CD14-positive monocyte (primary cell): ENCODE results near the gene CCL8. TPM values are rescaled to one million over a fixed set of nuclear protein-coding genes. Genes with fewer than 3 reads are reported as not detected.

ENCODE experiments used
- DNase-seq, 3 donors: peaks; one replicate each; pipeline ENCODE4 v3.0.0-alpha.2; 2011 to 2022
- H2AFZ ChIP-seq: 2 replicates; pipeline ENCODE4 v1.6.0; 2012; ENCODE audit warnings: mild to moderate bottlenecking, low read depth, low read length, inconsistent platforms; ENCODE audit not compliant: insufficient read depth, poor library complexity, severe bottlenecking
- H3K27ac ChIP-seq, 2 donors: 1 replicate in 1 of 2; 2 replicates in 1 of 2; pipeline ENCODE4 v1.5.1; 2012 to 2013; ENCODE audit warnings: low read length in 2 of 2, control low read depth in 1 of 2, inconsistent platforms in 1 of 2, low read depth in 1 of 2, mild to moderate bottlenecking in 1 of 2
- H3K27me3 ChIP-seq, 2 donors: one replicate each; pipeline versions ENCODE4 v1.6.0 to v1.6.1; 2011 to 2013; ENCODE audit warnings: low read length in 2 of 2; ENCODE audit not compliant: control insufficient read depth in 2 of 2, insufficient read depth in 2 of 2
- H3K36me3 ChIP-seq, 2 donors: replicated peaks in 1 of 2; 1 replicate in 1 of 2; 2 replicates in 1 of 2; pipeline versions ENCODE4 v1.5.1 to v1.6.1; 2012 to 2013; ENCODE audit warnings: low read length in 2 of 2, control low read depth in 1 of 2, inconsistent platforms in 1 of 2, mild to moderate bottlenecking in 1 of 2; ENCODE audit not compliant: insufficient read depth in 2 of 2, control insufficient read depth in 1 of 2
- H3K4me1 ChIP-seq, 2 donors: 1 replicate in 1 of 2; 2 replicates in 1 of 2; pipeline versions ENCODE4 v1.5.1 to v1.6.1; 2012 to 2013; ENCODE audit warnings: low read length in 2 of 2, control low read depth in 1 of 2, inconsistent platforms in 1 of 2, mild to moderate bottlenecking in 1 of 2, moderate library complexity in 1 of 2; ENCODE audit not compliant: insufficient read depth in 2 of 2, control insufficient read depth in 1 of 2
- H3K4me2 ChIP-seq: replicated peaks from 2 replicates; pipeline ENCODE3; 2012; ENCODE audit warnings: low read length, moderate library complexity, mild to moderate bottlenecking; ENCODE audit not compliant: poor library complexity, severe bottlenecking; ENCODE audit errors: extremely low read depth
- H3K4me3 ChIP-seq, 3 experiments: fragments of 200-600 bp in 1 of 3; sonication (generic) in 1 of 3; replicated peaks in 1 of 3; 1 replicate in 2 of 3; 2 replicates in 1 of 3; pipeline ENCODE4 v1.5.1; 2011 to 2013; ENCODE audit warnings: low read length in 3 of 3, mild to moderate bottlenecking in 3 of 3, control low read depth in 2 of 3, low read depth in 2 of 3, inconsistent platforms in 1 of 3, moderate library complexity in 1 of 3
- H3K79me2 ChIP-seq: 2 replicates; pipeline ENCODE4 v1.6.0; 2012; ENCODE audit warnings: mild to moderate bottlenecking, control low read depth, inconsistent platforms, low read length, moderate library complexity; ENCODE audit not compliant: insufficient read depth
- H3K9ac ChIP-seq: 2 replicates; pipeline ENCODE4 v1.6.0; 2017; ENCODE audit warnings: low read length, mild to moderate bottlenecking; ENCODE audit not compliant: insufficient read depth, poor library complexity, severe bottlenecking
- H3K9me3 ChIP-seq, 2 donors: replicated peaks in 1 of 2; 1 replicate in 1 of 2; 2 replicates in 1 of 2; pipeline versions ENCODE4 v1.5.1 to v1.6.1; 2012 to 2013; ENCODE audit warnings: low read length in 2 of 2, control low read depth in 1 of 2; ENCODE audit not compliant: control insufficient read depth in 1 of 2, insufficient read depth in 1 of 2
- H4K20me1 ChIP-seq: 2 replicates; pipeline ENCODE4 v1.6.0; 2012; ENCODE audit warnings: mild to moderate bottlenecking, low read length, control low read depth, moderate library complexity; ENCODE audit not compliant: insufficient read depth
- H3K27ac Mint-ChIP-seq, 7 donors: one replicate each; pipeline ENCODE4 v1.8.0; 2020; ENCODE audit warnings: mild to moderate bottlenecking in 7 of 7, mixed read lengths in 7 of 7, moderate library complexity in 6 of 7, inconsistent platforms in 2 of 7
- H3K27me3 Mint-ChIP-seq, 3 donors: one replicate each; pipeline ENCODE4 v1.8.0; 2021 to 2022; ENCODE audit warnings: low read depth in 3 of 3, mild to moderate bottlenecking in 3 of 3, mixed read lengths in 3 of 3, moderate library complexity in 3 of 3, inconsistent platforms in 1 of 3
- H3K36me3 Mint-ChIP-seq, 2 donors: one replicate each; pipeline ENCODE4 v1.8.0; 2020; ENCODE audit warnings: mixed read lengths in 2 of 2, inconsistent platforms in 1 of 2, mild to moderate bottlenecking in 1 of 2
- H3K4me1 Mint-ChIP-seq: one replicate; pipeline ENCODE4 v1.8.0; 2020; ENCODE audit warnings: mild to moderate bottlenecking, mixed read lengths
- H3K4me3 Mint-ChIP-seq, 2 donors: one replicate each; pipeline ENCODE4 v1.8.0; 2020; ENCODE audit warnings: mild to moderate bottlenecking in 2 of 2, mixed read lengths in 2 of 2, moderate library complexity in 1 of 2
- H3K9me3 Mint-ChIP-seq, 7 donors: one replicate each; pipeline ENCODE4 v1.8.0; 2020 to 2022; ENCODE audit warnings: mixed read lengths in 7 of 7, mild to moderate bottlenecking in 6 of 7, moderate library complexity in 6 of 7, inconsistent platforms in 2 of 7
- WGBS: methylation state at CpG from one replicate; pipeline ENCODE4 v1.1.5; 2013; ENCODE audit warnings: missing lambda C conversion rate; ENCODE audit not compliant: insufficient coverage; 5-methylcytosine and 5-hydroxymethylcytosine counted together
- intact Hi-C, 2 donors: fragments of 100-400 bp; cut with micrococcal nuclease; formaldehyde crosslinking; loops; one replicate each; pipeline versions ENCODE4 v1.15.0 to v1.15.1; 2023
- polyA plus RNA-seq, 3 donors: library from polyadenylated mRNA; depleted of rRNA in 1 of 3; unstranded in 2 of 3; stranded (reverse) in 1 of 3; fragments of 300-500 nt in 2 of 3; fragments of >200 nt in 1 of 3; fragmentation: Illumina TruSeq in 2 of 3; gene quantifications; 1 replicate in 2 of 3; 2 replicates in 1 of 3; pipeline ENCODE4 v1.2.3, GENCODE V29; 2012 to 2021
- TF ChIP-seq, protein P1 (sequence below): fragments of 200-600 bp; IDR thresholded peaks from one replicate; pipeline ENCODE4 v1.8.0; 2022; ENCODE audit warnings: antibody characterized with exemption, mild to moderate bottlenecking

Gene CCL8
- polyA plus RNA-seq, 3 donors, result 0.17 to 1.3 (median 0.98) TPM

- H3K79me2 ChIP-seq, result no peaks in the 10 kb centered on the region
- Mint-ChIP-seq H3K27me3 (peaks cover 0 to under 1% (median 0%) of the 10 kb centered on the region in 3 donors), H3K4me3 (peak overlapping the region in 1 of 2 donors; percentile 35), H3K9me3 (no peaks in the 10 kb centered on the region), H3K36me3 (peaks cover 0 to 2% of the 10 kb centered on the region in 2 donors), H3K4me1 (peaks cover 9% of the 10 kb centered on the region), H3K27ac (peak overlapping the region in 4 of 7 donors; percentile 89 to 94 (median 92))
- TF ChIP-seq, protein P1, sequence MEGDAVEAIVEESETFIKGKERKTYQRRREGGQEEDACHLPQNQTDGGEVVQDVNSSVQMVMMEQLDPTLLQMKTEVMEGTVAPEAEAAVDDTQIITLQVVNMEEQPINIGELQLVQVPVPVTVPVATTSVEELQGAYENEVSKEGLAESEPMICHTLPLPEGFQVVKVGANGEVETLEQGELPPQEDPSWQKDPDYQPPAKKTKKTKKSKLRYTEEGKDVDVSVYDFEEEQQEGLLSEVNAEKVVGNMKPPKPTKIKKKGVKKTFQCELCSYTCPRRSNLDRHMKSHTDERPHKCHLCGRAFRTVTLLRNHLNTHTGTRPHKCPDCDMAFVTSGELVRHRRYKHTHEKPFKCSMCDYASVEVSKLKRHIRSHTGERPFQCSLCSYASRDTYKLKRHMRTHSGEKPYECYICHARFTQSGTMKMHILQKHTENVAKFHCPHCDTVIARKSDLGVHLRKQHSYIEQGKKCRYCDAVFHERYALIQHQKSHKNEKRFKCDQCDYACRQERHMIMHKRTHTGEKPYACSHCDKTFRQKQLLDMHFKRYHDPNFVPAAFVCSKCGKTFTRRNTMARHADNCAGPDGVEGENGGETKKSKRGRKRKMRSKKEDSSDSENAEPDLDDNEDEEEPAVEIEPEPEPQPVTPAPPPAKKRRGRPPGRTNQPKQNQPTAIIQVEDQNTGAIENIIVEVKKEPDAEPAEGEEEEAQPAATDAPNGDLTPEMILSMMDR, result no peak
- no peak overlapping the region for H2AFZ ChIP-seq
- DNase-seq, result peak in 2 of 3 donors; percentile 26 to 76
- peak overlapping the region in 1 of 3 experiments; percentile 58 for H3K4me3 ChIP-seq
- no peak overlapping the region for H3K9ac ChIP-seq
- no peaks in the 10 kb centered on the region for H3K36me3 ChIP-seq
- peaks cover 76 to 82% of the 10 kb centered on the region in 2 donors for H3K4me1 ChIP-seq
- H4K20me1 ChIP-seq, result no peaks in the 10 kb centered on the region
- H3K27ac ChIP-seq, result peak overlapping the region; percentile 81 to 85
- 89% methylated on average over 5 of the region's 5 CpGs for WGBS
- H3K4me2 ChIP-seq, result peak overlapping the region; percentile 1
- H3K27me3 ChIP-seq, result no peaks in the 10 kb centered on the region
- H3K9me3 ChIP-seq, result no peaks in the 10 kb centered on the region
- intact Hi-C loops, result no loop called here
Measured at GRCh38 chr17:34370376-34370996, 51.3 kb downstream of the CCL8 start.

DNA sequence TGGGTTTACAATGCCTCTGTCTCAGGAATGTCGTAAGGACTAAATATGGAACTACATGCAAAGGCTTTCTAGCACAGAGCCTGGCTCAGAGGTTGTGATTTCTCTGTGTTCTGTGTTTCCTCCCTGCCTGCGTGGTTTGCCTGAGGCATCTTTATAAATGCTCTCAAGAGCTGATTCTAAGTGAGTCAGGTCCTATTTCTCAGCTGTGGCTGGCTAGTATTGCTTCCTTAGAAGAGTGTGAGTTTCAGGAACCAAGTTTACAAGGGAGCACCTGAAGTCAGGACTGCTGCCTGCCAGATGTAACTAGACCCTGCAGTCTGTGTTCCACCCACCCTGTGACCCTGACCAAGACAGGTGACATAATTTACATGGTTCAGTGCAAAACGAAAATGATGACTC lies 51.8 kb downstream of the CCL8 start:
- H4K20me1 ChIP-seq, result no peaks in the 10 kb centered on the region

More for the DNA sequence above, 51.8 kb downstream of the CCL8 start:
- no peaks in the 10 kb centered on the region for H3K9me3 ChIP-seq
- intact Hi-C loops, result no loop called here
- peak overlapping the region; percentile 1 for H3K4me2 ChIP-seq
- H3K4me1 ChIP-seq, result peaks cover 76 to 82% of the 10 kb centered on the region in 2 donors
- Mint-ChIP-seq H3K27ac (peak overlapping the region in 4 of 7 donors; percentile 89 to 94 (median 92)), H3K4me1 (peaks cover 14% of the 10 kb centered on the region), H3K27me3 (peaks cover 0 to 2% (median 0%) of the 10 kb centered on the region in 3 donors), H3K4me3 (peak overlapping the region in 1 of 2 donors; percentile 35), H3K9me3 (peaks cover 0 to 2% (median 0%) of the 10 kb centered on the region in 7 donors), H3K36me3 (peaks cover 0 to 2% of the 10 kb centered on the region in 2 donors)
- H3K4me3 ChIP-seq, result peak overlapping the region in 1 of 3 experiments; percentile 13
- H3K27ac ChIP-seq, result peak overlapping the region; percentile 81 to 85
- TF ChIP-seq, protein P1, result no peak
- no peak overlapping the region for H2AFZ ChIP-seq
- 17% methylated on average over 2 of the region's 3 CpGs for WGBS
- H3K79me2 ChIP-seq, result no peaks in the 10 kb centered on the region
- no peak overlapping the region for H3K9ac ChIP-seq
- H3K27me3 ChIP-seq, result no peaks in the 10 kb centered on the region
- peak; percentile 60 to 79 (median 77) for DNase-seq
- H3K36me3 ChIP-seq, result no peaks in the 10 kb centered on the region

Other genes with a start within 250 kb of the CCL8 start
- gene CCL2, start 64.2 kb upstream of the CCL8 start, polyA plus RNA-seq, result 10 to 100 TPM in 2 of 3 donors, 1 to 10 TPM in 1; 1.4 to 44.9 (median 17.7) TPM
- under 1 TPM in 2 of 3 donors, not detected in 1; 0.25 to 0.38 TPM for gene CCL7, start 49.2 kb upstream of the CCL8 start, polyA plus RNA-seq
- not detected for gene CCL11, start 33.7 kb upstream of the CCL8 start, polyA plus RNA-seq
- gene CCL13, start 37.0 kb downstream of the CCL8 start, polyA plus RNA-seq, result not detected
- not detected for gene CCL1, start 43.8 kb downstream of the CCL8 start, polyA plus RNA-seq